NCI-H1436 treated with DMSO at 0.1 percent for 48 hours (cell line): Measurements from ENCODE around the gene RCOR1.
"Not testable (repeated sequence)": the region's sequence is repeated elsewhere in the genome, so short reads cannot be mapped to it uniquely, and the experiment has no call there.

Source experiments
- DNase-seq: peaks from one replicate; lab custom pipeline; 2025; lab: John Stamatoyannopoulos, UW

Gene RCOR1

DNA sequence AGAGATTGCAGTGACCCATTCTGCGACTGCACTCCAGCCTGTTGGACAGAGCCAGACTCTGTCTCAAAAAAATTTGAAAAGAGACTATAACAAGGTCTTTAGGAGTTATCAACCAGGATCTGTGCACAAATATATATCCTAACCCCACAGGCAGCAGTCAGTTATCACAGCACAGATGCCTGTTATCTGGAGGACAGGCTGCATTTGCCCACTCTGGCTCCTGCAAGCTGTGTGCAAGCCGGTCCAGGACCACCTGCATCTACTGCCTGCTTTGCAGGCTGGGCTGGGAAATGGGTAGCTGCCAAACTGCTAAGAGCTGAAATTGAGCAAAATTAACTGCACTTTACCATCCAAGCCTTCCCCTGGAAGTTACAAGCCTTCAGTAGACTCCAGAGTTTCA lies 21.4 kb upstream of the RCOR1 start:
- DNase-seq = no peak

DNA sequence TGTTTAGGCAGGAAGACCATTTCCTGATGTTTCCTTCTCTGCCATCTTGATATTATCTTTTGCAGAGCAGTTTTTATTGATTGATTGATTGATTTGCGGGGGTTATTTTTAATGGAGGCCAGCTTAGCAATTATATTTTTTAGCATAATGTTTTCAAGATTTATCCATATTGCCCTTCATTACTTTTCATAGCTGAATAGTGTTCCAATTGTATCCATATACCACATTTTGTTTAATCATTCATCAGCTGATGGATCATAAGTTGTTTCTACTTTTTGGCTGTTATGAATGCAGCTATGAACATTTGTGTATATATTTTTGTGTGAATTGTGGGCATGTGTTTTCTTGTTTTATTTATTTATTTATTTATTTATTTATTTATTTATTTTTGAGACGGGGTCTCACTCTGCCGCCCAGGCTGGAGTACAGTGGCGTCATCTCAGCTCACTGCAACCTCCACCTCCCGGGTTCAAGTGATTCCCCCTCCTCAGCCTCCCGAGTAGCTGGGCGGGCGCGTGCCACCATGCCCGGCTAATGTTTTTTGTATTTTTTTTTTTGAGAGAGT lies 20.9 kb upstream of the RCOR1 start:
- DNase-seq = no peak

DNA sequence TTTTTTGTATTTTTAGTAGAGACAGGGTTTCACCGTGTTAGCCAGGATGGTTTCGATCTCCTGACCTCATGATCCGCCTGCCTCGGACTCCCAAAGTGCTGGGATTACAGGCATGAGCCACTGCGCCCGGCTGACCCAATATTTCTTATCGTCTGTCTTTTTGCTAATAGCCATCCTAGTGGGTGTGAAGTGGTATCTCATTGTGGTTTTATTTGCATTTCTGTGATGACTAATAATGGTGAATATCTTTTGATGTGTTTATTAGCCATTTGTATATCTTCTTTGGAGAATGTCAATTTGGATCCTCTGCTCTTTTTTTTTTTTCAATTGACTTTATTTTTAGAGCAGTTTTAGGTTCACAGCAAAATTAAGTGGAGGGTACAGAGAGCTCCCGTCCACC lies 19.3 kb upstream of the RCOR1 start:
- DNase-seq = not testable (repeated sequence)

DNA sequence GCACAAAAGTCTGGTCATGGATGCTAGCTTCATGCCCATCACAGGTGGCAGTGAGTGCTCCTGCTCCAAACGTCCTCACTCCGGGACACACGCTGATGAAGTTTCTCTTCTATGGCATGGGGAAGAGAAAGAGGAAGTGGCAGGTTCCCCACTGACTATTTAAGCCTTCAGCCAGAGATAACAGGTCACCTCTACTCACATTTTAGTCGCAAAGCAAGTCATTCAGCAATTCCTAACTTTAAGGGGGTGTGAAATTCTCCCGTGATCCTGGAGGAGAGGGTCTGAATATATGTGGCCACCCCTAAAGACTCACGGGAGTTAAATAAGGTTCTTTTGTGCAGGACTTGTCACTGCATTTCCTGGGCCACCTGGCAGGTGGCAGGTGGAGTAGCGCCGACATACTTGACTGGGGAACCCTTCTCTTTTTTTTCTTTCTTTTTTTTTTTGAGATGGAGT lies 18.8 kb upstream of the RCOR1 start:
- DNase-seq = no peak

DNA sequence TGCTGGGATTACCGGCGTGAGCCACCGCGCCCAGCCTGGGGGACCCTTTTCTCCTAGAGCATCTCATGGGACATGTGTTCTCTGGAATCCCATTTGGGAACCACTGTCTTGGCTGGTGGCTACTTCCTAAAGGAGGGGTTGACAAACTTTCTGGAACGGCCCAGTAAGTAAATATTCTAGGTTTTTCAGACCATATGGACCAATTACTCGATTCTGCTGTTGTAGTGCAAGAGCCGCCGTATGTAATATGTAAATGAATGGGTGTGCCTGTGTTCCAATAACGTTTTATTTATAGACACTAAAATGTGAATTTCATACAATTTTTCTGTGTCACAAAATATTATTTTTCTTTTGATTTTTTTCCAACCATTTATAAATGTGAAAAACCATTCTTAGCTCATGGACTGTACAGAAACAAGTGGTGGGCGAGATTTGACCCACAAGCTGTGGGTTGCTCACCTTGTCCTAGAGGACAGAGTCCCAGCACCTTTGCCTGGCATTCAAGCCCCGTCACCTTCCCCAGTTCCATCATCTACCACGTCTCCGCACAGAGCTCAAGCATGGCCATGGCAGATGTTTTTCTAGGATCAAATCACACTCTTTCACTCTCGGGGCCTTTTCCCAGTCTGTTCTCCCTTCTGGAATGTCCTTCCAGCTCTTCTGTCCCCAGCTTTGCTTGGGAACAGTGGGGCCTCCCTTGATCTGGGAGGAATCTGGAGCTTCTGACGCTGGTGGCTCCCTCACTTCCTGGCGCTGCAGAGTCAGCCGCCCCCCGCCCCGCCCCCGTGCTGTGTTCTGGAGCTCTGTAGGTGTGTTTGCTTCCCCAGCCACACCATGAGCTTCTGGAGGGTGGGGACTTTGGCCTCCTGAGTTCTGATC lies 17.9 kb upstream of the RCOR1 start:
- no peak for DNase-seq

DNA sequence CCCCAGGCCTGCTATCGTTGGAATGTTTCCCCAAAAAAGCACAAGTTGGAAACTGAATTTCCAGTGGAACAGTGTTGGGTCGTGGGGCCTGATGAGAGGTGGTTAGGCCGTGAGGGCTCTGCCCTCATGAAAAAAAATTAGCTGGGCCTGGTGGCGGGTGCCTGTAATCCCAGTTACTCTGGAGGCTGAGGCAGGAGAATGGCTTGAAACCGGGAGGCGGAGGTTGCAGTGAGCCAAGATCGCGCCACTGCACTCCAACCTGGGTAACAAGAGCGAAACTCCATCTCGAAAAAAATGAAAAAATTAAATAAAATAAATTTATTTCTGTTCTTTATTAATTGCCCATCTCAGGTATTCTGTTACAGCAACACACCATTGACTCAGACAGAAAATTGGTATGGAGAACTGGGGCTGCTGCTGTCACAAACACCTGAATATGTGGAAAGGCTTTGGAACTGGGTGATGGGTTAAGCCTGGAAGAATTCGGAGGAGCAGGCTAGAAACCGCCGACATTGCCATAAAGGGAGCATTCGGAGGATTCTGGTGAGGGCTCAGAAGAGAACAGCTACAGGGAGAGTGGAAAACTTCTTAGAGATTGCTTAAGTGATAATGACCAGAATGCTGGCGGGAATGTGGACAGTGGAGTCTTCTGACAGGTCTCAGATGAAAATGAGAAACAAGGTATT lies 17.1 kb upstream of the RCOR1 start:
- DNase-seq = no peak

DNA sequence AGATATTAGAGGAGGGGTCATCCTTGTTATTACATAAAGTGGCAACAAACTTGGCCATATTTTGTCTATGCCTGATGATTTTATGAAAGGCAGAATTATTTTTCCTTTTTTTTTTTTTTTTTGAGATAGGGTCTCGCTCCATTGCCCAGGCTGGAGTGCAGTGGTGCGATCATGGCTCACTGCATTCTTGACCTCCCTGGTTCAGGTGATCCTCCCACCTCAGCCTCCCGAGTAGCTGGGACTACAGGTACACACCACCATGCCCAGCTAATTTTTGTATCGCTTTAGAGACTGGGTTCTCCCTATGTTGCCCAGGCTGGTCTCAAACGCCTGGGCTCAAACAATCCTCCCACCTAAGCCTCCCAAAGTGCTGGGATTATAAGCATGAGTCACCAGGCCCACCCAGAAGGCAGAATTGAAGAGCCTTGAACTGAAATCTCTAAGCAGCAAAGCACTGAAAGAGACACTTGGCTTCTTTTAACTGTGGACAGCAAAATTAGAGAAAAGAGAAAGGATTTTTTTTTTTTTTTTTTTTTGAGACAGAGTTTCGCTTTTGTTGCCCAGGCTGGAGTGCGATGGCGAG lies 16.5 kb upstream of the RCOR1 start:
- not testable (repeated sequence) for DNase-seq

DNA sequence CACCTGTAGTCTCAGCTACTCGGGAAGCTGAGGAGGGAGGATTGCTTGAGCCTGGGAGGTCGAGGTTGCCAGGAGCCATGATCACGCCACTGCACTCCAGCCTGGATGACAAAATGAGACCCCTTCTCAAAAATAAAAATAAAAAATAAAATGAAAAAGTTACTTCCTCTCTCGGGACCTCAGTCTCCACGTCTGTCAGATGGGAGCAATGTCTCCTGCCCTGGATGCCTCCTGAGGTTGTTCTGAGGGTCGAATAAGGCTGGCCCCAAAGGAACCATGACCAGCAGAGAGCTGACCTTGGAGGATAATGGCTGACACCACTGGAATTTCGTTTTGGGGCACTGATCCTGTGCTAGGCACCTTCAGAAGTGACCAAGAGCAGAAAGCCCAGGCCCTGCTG lies 13.6 kb upstream of the RCOR1 start:
- DNase-seq = no peak

DNA sequence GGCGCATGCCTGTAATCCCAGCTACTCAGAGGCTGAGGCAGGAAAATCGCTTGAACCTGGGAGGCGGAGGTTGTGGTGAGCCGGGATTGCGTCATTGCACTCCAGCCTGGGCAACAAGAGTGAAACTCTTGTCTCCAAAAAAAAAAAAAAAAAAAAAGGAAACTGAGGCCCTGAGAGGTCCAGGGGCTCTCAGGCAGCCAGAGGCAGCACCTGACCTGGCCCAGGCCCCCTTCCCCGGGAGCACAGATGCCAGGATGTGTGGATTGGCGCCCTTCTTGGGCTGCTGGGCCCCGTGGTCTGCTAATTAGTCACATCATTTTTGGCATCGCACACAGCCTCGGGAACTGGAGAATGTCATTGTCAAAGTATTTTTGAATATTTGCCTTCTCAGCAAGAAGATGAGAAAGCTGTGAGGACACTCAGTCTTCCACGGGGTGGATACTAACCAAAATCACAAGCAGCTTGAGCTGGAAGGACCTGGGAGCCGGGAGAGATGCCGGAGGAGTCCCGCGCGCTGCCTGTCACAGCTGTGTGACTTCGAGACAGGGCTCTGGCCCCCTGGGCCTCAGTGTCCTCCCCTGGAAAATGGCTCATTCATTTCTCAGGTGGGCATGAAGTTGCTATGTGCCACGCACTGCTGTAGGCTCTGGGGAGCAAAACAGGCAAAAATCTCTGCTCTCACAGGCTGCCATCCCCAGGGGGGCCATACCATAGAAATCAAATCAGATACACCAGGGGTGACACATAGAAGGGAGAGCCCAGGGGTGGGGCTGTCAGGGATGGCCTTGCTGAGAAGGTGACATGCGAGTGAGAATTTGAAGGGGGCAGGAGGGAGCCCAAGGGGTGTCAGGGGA lies 12.5 kb upstream of the RCOR1 start:
- no peak for DNase-seq

DNA sequence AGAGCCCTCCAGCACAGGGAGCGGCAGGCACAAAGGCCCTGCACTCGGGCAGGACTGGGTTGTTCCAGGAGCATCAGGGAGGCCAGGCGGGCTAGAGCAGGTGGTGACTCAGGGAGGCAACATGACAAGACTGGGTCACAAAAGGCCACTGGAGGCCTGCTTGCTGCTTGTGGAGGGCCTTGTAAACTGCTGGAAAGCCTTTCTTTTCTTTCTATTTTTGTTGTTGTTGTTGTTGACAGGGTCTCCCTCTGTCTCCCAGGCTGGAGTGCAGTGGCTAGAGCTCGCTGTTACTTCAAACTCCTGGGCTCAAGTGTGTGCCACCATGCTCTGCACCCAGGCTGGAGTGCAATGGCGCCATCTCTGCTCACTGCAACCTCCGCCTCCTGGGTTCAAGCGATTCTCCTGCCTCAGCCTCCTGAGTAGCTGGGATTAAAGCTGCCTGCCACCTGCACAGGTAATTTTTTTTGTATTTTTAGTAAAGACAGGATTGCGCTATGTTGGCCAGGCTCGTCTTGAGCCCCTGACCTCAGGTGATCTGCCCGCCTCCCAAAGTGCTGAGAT lies 11.8 kb upstream of the RCOR1 start:
- DNase-seq = no peak

DNA sequence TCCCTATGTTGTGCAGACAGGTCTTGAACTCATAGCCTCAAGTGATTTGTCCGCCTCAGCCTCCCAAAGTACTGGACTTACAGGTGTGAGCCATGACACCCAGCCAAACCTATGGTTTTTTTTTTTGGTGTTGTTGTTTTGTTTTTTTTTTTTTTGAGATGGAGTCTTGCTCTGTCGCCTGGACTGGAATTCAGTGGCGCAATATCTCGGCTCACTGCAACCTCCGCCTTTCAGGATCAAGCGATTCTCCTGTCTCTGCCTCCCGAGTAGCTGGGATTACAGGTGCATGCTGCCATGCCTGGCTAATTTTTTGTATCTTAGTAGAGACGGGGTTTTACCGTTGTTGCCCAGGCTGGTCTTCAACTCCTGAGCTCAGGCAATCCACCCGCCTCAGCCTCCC lies 11.3 kb upstream of the RCOR1 start:
- DNase-seq = no peak

DNA sequence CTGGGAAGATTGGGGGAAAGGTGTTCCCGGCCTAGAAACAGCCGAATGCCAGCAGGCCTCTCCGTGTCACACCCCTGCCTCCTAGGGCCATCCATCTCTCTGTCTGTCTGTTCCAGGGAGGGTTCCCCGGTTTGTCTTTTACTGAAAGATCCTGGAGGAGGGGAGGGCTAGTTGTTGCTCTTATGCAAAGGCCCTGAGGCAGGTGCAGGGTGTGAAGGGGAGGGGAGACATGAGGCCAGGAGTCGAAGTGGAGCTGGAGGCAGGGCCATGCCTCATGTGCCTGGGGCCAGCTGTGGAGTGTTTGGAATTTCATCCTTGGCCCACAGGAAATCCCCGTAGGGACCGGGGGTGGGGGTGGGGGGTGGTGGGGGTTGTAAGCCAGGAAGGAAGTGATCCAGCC lies 8.7 kb upstream of the RCOR1 start:
- no peak for DNase-seq

DNA sequence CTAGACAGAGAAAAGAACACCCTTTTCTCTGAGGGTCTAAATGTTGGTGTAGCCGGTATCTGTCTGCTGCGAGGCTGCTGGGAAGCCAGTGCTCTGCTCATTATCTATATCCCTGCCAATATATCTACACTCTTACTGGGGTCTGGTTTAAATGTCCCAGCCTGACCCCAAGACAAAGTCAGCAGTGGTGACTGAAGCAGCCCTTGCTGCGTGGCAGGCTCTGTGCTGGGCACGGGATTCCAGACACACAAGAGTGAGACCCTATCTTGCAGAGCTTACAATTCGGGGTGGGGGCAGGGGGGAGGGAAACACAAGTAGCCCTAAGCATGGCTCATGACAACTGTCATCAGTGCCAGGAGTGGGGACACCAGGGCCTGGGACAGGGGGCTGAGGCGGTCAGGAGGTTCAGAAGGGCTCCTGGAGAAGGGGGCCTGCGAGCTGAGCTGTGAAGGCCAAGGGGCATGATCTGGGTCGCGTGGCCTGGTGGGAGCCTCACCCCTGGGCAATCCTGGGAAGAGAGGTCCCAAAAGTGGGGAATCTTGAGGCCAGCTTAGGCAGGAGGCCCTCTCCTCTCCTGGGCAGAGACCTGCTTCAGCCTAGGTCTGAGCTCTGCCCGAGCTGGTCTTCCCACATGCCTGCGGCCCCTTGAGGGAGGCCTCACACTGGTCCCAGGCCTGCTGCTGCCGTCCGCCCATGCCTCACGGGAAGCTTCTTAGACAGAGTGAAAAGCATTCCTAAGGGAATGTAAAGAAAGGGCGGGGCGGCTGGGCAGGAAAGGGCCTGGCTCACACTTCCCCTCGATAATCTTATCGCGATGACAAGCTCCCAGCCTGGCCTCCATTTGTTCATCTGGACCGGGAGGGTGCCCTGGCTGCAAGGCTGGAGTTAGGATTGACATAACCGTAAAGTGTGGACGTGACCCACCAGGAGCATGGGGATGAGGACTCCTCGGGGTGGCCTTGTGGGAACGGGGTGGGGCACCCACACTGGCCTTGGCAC lies 7.3 kb upstream of the RCOR1 start:
- no peak for DNase-seq

DNA sequence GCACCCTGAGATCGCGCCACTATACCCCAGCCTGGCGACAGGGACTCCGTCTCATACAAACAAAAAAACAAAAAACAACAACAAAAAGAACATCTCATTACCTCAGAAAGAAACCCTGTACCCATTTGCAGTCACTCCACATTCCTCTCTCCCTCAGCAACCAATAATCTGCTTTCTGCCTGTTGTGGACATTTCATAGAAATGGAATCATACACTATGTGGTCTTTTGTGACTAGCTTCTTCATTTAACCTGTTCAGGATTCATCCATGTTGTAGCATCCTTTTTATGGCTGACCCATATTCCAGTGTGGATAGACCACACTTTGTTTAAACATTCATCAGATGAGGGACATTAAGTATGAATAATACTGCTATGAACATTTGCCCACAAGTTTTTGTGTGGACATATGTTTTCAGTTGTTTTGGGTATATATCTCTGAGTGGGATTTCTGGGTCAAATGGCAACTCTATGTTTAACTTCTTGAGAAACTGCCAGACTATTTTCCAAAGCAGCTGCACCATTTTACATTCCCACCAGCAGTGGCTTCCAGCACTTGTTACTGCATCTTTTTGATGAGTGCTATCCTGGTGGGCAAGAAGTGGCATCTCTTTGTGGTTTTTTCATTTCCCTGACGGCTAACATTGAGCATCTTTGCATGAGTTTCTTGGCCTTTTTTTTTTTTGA lies 5.9 kb upstream of the RCOR1 start:
- DNase-seq = no peak

DNA sequence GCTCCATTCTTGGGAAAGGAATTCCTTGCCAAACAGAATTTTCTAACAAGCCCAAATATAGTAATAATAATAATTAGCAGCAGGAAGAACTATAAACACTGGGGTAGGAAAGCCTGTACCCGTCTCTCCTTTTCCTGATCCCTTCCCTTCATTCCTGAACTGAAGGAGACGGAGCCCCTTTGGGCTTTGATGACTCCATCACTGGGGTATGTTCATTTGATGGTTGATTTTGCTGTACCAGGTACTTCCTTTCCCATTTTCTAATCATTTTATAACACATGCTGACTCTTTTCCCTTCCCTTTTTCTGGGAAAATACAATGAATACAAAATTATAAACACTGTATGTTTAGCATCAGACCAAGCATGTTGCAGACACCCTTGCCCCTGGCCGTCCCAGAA lies 3.6 kb upstream of the RCOR1 start:
- DNase-seq = no peak

DNA sequence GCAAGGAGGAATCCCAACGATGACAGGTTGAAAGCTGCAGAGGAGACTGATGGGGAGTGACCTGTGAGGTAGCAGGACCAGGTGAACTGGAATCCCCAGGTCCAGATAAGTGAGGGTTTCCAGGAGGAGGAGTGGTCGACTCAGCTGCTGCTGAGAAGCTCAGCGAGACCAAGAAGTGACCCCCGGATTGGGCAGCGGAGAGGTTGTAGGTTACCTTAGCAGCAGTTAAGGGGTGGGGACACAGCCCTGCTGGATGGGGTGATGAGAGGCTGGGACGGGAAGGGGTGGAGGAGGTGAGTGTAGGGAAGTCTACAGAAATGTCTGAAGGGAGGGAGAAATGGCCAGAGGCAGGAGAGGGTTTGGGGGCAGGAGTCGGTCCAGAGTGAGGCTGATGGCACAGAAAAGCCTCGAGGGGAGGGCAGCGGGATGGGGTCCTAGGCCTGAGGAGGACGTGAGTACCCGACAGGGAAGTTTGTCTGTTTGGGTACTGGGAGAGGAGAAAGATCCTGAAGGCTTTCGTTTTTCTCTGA lies 2.6 kb upstream of the RCOR1 start:
- no peak for DNase-seq

DNA sequence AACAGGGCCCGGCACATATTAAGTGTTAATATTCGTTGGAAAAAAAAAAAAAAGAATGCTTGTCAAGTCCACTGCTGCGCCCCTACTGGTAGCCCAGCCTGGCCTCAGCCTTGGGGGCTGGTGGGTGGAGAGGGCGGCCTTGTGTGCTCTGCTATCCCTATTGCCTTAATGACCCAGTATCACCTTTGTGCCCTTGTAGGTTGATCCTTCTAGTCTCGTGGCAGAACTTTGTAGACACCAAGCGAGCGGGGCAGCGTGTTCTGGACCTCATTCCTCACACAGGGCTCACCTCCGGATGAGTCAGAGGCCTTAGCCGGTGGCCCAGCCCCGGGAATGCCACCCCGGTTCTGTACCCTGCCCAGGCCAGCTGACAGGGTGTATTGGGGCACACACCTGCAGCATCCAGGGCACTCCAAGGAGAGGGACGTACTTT lies 1.8 kb upstream of the RCOR1 start:
- DNase-seq = no peak

DNA sequence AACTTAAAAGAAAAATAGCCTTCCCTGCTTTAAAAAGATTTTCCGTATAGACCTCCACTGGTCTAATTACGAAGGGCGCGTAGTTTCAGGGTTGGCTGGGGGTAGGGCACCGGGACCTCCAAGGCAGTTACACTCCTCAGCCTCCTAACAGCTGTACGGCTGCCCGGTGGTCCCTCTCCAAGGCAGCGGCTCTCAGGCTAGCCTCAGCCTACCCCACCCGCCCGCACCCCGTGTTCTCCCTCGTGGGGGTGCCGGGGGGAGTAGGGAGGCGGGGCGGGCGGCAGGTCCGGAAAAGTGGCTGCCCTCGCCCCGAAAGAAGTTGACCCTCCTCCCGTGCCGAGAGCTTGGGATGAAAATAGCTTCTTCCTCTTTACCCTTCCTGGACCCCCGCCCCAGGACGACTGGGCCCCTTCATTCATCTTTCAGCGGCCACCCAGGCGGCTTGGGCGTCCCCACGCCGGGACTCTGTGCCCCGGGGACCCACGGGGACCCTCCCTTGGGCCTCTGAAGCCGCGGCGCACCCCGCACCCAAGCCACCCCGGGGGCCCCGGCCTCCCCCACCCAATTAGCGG lies 991 bp upstream of the RCOR1 start:
- DNase-seq = no peak

DNA sequence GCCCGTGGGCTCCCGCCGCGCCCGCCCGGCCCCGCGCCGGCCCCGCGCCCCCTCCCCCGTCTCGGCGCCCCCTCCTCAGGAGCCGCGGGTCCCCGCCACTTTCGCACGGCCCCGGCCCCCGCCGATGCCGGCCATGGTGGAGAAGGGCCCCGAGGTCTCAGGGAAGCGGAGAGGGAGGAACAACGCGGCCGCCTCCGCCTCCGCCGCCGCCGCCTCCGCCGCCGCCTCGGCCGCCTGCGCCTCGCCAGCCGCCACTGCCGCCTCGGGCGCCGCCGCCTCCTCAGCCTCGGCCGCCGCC lies 263 bp downstream of the RCOR1 start:
- DNase-seq = no peak
